Natural killer cell treated with Interleukin-12 subunit alpha and Interleukin-12 subunit beta and Interleukin-15 and Interleukin-18, amount 100 ng/mL, for 72 hours (primary cell): ENCODE results near the gene FAM156B. TPM values are rescaled to one million over a fixed set of nuclear protein-coding genes. Genes with fewer than 3 reads are reported as not detected.
"Not testable (repeated sequence)": the region's sequence is repeated elsewhere in the genome, so short reads cannot be mapped to it uniquely, and the experiment has no call there.

Experiments
- ATAC-seq, 2 donors: fragments of 150-1000 bp; cut with Tn5 transposase in 1 of 2; sonication (Bioruptor Pico), chemical (Tn5 transposase) in 1 of 2; 2 replicates each; pipeline ENCODE4 v1.10.0; 2021
- DNase-seq: peaks from one replicate; pipeline ENCODE4 v3.0.0; 2022; ENCODE audit warnings: low spot score
- H3K27ac Mint-ChIP-seq, 2 donors: 1 replicate in 1 of 2; 2 replicates in 1 of 2; pipeline ENCODE4 v1.8.0; 2022; ENCODE audit warnings: mixed read lengths in 2 of 2, mild to moderate bottlenecking in 1 of 2, moderate library complexity in 1 of 2
- H3K27me3 Mint-ChIP-seq, 2 donors: 1 replicate in 1 of 2; 2 replicates in 1 of 2; pipeline ENCODE4 v1.8.0; 2022; ENCODE audit warnings: mixed read lengths in 2 of 2
- H3K36me3 Mint-ChIP-seq: one replicate; pipeline ENCODE4 v1.8.0; 2022; ENCODE audit warnings: mixed read lengths
- H3K4me1 Mint-ChIP-seq, 2 donors: 1 replicate in 1 of 2; 2 replicates in 1 of 2; pipeline ENCODE4 v1.8.0; 2022; ENCODE audit warnings: low read depth in 2 of 2, mixed read lengths in 2 of 2, mild to moderate bottlenecking in 1 of 2
- H3K4me3 Mint-ChIP-seq: one replicate; pipeline ENCODE4 v1.8.0; 2022; ENCODE audit warnings: mixed read lengths
- H3K9me3 Mint-ChIP-seq: 2 replicates; pipeline ENCODE4 v1.8.0; 2022; ENCODE audit warnings: mixed read lengths
- total RNA-seq, 2 donors: library from RNA; stranded (reverse); gene quantifications; one replicate each; pipeline ENCODE4 v1.2.3, GENCODE V29; 2022

Gene FAM156B, protein sequence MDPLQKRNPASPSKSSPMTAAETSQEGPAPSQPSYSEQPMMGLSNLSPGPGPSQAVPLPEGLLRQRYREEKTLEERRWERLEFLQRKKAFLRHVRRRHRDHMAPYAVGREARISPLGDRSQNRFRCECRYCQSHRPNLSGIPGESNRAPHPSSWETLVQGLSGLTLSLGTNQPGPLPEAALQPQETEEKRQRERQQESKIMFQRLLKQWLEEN
- 10 to 100 TPM in 1 of 2 donors, 1 to 10 TPM in 1; 4.7 to 36.1 TPM for total RNA-seq

DNA sequence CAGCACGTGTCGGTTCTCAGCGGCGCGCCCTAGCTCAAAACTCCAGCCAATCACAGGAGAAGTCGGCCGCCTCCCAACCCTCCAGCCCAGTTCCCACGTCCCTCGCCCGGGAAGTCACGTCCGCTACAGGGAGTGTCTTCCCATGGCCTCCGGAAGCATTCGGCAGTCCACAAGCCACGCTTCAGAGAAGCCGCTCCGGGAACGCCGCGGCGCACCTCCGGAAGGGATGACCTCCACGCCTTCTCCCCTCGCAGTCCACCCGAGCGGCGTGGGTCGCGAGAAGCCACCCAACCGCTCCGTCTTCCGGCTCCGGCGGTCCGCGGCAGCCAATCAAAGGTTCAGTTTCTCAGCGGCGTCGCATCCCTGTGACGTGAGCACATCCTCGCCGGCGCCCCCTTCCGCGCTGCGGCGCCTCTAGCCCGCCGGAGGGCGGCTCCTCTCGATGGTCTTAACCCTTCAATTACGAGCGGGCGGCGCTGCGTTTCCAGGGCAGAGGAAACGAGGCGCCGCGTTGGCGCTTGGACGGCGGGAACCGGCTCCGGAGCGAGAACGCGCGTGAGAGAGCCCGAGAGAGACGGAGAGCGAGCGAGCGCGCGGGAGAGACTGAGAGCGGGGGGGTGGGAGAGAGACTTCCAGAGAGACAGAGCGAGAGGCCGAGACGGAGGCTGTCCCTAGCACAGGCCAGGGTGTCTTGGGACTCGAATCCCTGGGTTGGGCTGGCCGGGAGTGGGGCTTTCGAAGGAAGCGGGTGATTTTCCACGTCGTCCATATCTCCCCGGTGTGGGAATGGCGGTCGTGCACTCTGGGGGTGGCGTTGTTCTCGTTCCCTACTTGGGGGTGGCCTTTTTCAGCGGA is at the start of gene FAM156B:
Gene FAM156B, plus strand, starts transcription at position 476 of the 855 bp plus-strand sequence. CDS start 9,896 bp downstream, outside the sequence.
- not testable (repeated sequence) for DNase-seq, H3K36me3 Mint-ChIP-seq, H3K27ac Mint-ChIP-seq, H3K9me3 Mint-ChIP-seq, H3K27me3 Mint-ChIP-seq, H3K4me1 Mint-ChIP-seq, H3K4me3 Mint-ChIP-seq
- ATAC-seq: peak; percentile 93 to 95

DNA sequence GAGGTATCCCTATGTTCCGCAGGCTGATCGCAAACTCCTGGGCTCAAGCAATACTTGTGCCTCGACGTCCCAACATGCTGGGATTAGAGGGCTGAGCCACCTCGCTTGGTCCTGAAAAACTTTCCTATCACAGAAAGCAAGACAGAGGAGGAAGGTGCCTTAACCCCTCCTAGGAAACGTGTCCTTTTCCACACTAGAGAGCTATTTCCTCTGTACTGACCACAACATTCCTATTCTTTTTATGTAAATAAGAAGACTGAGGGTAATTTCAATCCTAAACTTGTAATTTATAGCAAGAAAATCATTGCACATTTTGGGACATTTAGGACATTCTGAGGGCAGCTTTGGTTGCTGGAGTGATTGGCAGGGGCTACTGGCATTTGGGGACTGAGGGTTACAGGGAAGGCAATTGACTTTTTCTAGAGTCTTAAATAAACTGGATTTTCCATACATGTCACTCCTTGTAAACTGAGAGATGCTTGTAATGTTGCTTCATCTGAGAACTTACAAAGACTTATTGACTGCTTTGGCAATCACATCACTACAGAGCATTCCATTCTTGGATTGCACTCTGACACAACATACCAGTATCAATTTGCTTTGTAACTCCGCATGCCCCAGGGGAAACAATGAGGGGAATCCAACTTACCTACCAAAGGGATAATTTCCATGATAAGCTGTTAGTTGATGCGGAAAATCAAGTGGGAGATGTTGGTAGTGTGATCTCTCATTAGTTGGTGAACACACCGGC is 44.8 kb upstream of the FAM156B start:
- Mint-ChIP-seq H3K4me3 (no peak overlapping the region), H3K27me3 (peaks cover 21 to 26% of the 10 kb centered on the region in 2 donors), H3K9me3 (no peaks in the 10 kb centered on the region), H3K36me3 (no peaks in the 10 kb centered on the region), H3K4me1 (no peaks in the 10 kb centered on the region), H3K27ac (no peak overlapping the region)
- ATAC-seq: no peak
- no peak for DNase-seq

DNA sequence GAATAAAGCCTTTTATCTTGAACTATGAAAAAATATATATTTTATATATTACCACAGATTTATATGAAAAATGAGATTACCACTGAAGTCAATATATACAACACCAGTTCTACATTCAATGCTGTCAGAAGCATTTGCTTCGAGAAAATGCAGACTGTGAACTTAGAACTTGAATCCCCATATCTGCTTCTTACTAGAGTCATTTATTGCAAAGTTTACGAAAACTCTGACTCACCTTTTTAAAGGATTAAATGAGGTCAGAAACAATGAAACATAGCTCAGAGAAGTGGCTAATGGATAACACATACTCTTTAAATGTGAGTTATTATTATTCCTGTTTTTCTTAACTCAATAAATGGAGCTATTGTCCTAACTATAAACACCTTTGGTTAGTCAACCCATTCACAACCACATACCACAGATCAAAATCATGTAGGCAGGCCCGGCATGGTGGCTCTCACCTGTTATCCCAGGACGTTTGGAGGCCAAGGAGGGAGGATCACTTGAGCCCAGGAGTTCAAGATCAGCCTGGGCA is 40.1 kb upstream of the FAM156B start:
- not testable (repeated sequence) for H3K9me3 Mint-ChIP-seq, ATAC-seq, H3K27ac Mint-ChIP-seq, H3K4me1 Mint-ChIP-seq, H3K36me3 Mint-ChIP-seq, H3K4me3 Mint-ChIP-seq, DNase-seq
- peaks cover 13 to 20% of the 10 kb centered on the region in 2 donors for H3K27me3 Mint-ChIP-seq

DNA sequence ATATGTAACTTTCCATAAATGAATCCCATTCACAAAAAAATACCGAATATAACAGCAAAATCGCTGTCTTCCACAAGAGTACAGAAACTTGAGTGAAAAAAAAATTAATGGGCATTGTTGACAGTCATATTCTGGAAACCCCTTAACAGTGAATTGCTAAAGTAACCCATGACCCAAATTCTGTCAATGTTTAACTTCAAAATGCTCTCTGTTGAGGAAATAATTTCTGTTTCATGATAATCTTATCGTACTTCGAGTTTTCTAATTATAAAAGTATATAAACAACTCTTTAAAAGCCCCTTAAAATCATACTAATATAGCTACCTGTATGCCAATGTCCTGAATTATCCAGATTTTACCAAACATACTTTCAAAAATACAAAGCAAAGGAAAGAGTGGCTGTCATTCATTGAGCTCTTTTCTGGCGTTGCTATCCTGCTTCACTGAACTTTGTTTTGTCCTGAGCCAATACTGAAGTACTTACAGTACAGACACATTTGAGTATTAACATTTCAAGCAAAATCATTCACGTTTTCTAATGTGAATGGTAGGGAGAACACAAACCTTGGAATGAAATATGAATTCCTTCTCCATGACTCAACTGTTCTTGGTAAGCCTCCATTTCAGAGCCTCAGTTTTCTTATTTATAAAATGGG is 31.7 kb upstream of the FAM156B start:
- no peak overlapping the region for H3K4me3 Mint-ChIP-seq
- H3K4me1 Mint-ChIP-seq: no peaks in the 10 kb centered on the region
- H3K36me3 Mint-ChIP-seq: no peaks in the 10 kb centered on the region
- no peak overlapping the region for H3K27ac Mint-ChIP-seq
- H3K27me3 Mint-ChIP-seq: peaks cover 0 to 29% of the 10 kb centered on the region in 2 donors
- no peak for ATAC-seq
- no peak for DNase-seq
- H3K9me3 Mint-ChIP-seq: no peaks in the 10 kb centered on the region

DNA sequence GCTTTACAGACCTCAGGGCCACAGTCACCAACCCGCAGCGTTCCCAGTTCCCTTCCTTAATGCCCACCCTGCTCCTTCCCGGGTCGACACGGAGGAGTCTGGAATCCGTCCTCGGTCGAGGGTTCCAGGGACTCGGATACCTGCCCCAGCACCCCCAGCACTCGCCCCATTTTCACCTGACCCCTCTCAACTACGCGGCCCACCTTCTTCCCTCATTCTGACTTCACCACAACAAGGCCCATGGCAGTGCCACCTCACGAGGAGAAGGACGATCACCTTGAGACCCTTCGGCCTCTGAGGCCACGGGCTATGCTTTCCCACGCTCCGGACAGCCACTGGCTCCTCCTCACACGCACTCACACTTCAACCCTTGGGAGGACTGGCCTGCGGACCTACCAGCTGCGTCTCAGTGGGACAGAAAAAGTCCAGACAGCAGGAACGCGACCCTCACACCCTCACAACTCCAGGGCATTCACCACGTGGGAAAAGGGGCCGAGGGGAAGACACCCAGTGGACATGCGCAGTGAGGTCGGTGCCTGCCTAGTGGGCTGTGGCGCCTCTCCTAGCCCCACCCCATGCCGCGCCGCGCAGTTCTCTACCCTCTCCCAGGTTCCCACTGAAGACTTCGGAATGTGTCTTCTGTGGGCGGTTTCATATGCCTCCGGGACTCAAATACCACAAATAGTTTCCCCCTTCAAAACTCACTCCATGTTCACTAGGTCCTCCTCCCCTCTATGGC is 29.4 kb upstream of the FAM156B start, which contains the start of gene XAGE3:
Gene XAGE3, minus strand, starts transcription at position 474 of the 739 bp plus-strand sequence. CDS start 950 bp downstream, outside the sequence.
- H3K27ac Mint-ChIP-seq: no peak within 1 kb of the TSS
- H3K4me1 Mint-ChIP-seq: no peaks in the 10 kb centered on the region
- no peak for DNase-seq
- H3K4me3 Mint-ChIP-seq: no peak within 1 kb of the TSS
- peaks cover 0 to 43% of the 10 kb centered on the region in 2 donors for H3K27me3 Mint-ChIP-seq
- H3K9me3 Mint-ChIP-seq: no peaks in the 10 kb centered on the region
- no peaks in the 10 kb centered on the region for H3K36me3 Mint-ChIP-seq
- ATAC-seq: no peak

DNA sequence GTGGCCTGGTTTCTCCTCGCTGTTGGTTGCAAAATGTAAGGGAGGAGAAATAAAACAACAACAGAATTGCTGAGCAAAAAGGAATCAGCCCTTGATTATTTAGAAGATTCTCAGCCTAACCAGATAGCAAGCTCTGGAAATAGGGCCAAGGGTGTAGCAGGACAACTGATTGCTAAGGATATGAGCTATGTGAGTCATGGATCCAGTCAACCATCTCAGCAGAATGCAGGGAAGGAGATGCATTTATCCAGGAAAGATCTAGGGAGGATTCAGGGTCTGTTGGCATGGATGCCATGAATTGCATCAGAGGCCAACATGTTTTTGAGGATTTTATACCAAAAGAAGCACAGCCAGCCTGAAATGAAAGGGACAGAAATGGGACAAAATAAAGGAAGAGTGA is 27.1 kb upstream of the FAM156B start:
- no peaks in the 10 kb centered on the region for H3K36me3 Mint-ChIP-seq
- H3K4me3 Mint-ChIP-seq: no peak overlapping the region
- no peaks in the 10 kb centered on the region for H3K4me1 Mint-ChIP-seq
- peaks cover 0 to 38% of the 10 kb centered on the region in 2 donors for H3K27me3 Mint-ChIP-seq
- H3K9me3 Mint-ChIP-seq: no peaks in the 10 kb centered on the region
- no peak for ATAC-seq
- H3K27ac Mint-ChIP-seq: no peak overlapping the region
- DNase-seq: no peak

DNA sequence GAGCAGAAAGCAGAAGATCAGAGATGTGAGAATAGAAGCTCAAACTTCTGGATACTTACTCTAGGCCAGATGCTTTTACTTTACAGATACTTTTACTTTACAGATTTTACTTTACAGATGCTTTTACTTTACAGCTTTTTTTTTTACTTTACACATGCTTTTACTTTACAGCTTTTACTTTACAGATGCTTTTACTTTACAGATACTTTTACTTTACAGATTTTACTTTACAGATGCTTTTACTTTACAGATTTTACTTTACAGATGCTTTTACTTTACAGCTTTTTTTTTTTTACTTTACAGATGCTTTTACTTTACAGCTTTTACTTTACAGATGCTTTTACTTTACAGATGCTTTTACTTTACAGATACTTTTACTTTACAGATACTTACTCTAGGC is 23.3 kb upstream of the FAM156B start:
- not testable (repeated sequence) for ATAC-seq, H3K27ac Mint-ChIP-seq, H3K9me3 Mint-ChIP-seq, H3K4me1 Mint-ChIP-seq, H3K4me3 Mint-ChIP-seq, DNase-seq, H3K36me3 Mint-ChIP-seq
- peaks cover 0 to 44% of the 10 kb centered on the region in 2 donors for H3K27me3 Mint-ChIP-seq

DNA sequence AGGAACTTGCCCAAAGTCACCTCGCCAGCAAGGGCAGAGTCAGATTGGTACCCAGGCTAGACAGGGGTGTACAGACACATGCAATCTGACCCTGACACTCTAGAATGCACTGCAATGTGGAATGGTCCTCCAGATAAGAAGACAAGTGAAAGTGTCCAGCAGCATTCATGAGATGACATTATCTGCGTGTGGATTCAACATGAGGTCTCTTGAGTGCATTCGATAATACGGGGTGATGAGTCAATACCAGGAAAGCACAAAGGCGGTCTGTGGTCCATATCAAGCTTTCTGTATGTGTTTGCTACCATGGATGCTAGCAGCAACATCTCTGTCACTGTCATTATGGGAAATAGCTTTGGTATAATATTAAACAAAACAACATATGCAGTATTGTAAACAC is 22.5 kb upstream of the FAM156B start:
- ATAC-seq: no peak
- DNase-seq: no peak
- H3K4me3 Mint-ChIP-seq: no peak overlapping the region
- no peaks in the 10 kb centered on the region for H3K4me1 Mint-ChIP-seq
- H3K27me3 Mint-ChIP-seq: peaks cover 0 to 42% of the 10 kb centered on the region in 2 donors
- no peak overlapping the region for H3K27ac Mint-ChIP-seq
- no peaks in the 10 kb centered on the region for H3K36me3 Mint-ChIP-seq
- H3K9me3 Mint-ChIP-seq: no peaks in the 10 kb centered on the region

DNA sequence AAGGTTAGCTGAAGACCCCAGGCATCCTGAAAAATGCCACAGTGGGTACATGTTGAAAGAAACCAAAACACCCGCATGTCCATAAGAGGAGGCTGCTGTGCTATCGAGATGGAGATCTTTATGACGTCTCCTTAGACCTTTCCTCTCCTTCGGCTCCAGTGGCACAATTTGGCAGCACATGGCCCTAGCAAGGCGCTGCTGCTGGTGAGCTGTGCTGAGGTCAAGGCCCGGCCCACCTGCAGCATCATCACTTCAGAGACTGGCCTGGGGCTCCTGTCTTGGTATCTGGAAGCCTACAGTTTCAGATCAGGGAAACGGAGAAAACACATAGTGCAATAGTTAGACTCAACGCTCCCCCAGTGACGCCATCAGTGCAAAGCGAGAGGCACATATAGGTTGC is 21.7 kb upstream of the FAM156B start:
- not testable (repeated sequence) for H3K4me1 Mint-ChIP-seq, ATAC-seq, H3K36me3 Mint-ChIP-seq, H3K27ac Mint-ChIP-seq, DNase-seq, H3K4me3 Mint-ChIP-seq, H3K9me3 Mint-ChIP-seq
- peaks cover 0 to 39% of the 10 kb centered on the region in 2 donors for H3K27me3 Mint-ChIP-seq

DNA sequence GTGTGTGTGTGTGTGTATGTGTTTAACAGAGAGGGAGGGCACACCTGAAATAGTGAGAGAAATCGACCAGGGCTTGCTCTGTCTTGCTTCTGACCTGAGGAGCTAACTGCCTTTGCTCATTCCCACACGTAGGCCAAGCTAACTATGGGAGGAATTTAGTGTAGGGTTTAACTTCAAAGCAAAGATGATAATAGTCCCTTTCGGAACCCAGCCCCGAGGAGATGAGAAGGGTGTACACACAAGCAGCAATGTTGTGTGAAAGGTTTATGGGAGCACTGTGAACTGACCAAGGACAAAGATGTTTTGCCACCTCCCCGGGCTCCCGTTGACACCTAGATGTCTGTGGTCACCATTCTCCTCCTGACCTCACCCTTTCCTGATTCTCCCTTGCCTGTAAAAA is 20.7 kb upstream of the FAM156B start:
- not testable (repeated sequence) for H3K36me3 Mint-ChIP-seq, H3K9me3 Mint-ChIP-seq, DNase-seq, H3K4me1 Mint-ChIP-seq, ATAC-seq, H3K4me3 Mint-ChIP-seq, H3K27ac Mint-ChIP-seq
- H3K27me3 Mint-ChIP-seq: peaks cover 0 to 36% of the 10 kb centered on the region in 2 donors

DNA sequence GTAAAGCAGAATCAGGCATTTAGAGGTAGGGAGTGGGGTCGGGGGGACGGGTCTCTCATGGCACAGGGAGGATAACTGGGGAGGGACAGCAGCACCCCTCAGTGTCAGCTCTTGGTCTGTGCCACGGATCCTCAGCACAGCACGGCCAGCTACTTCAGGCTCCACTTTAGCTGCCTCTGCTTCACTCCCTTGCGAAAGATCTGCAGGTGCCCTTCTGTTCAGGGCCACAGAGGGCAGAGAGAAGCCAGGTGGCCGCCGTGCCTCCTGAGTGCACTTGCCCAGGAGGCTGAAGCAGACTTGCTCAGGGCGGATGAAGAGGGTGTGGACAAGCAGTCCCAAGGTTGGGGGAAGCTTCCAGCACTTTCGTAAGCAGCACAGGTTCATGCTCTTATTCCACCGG is 9.7 kb upstream of the FAM156B start:
- H3K4me3 Mint-ChIP-seq, H3K27me3 Mint-ChIP-seq, H3K27ac Mint-ChIP-seq, ATAC-seq, H3K9me3 Mint-ChIP-seq, H3K36me3 Mint-ChIP-seq, H3K4me1 Mint-ChIP-seq, DNase-seq: not testable (repeated sequence)

DNA sequence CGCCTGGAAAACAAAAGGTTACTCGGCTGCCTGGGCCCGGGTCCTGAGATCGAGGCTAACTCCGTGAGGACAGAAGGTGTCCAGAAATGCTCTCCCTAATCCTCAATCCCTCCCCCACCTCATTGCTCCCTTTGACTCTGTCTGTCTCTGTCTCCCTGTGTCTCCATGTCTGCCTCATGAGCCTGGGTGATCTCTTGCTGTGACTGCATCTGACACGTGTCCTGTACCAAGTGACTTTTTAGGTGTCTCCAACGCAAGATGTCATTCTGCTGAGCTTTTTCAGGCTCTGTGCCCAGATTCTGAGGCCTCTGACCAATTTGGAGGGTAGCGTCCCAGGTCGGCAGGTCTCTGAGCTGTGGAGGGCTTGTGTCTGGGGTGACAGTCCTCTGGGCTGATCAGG is 9.0 kb upstream of the FAM156B start:
- H3K36me3 Mint-ChIP-seq, DNase-seq, H3K27ac Mint-ChIP-seq, H3K4me3 Mint-ChIP-seq, H3K4me1 Mint-ChIP-seq, H3K27me3 Mint-ChIP-seq, ATAC-seq, H3K9me3 Mint-ChIP-seq: not testable (repeated sequence)

DNA sequence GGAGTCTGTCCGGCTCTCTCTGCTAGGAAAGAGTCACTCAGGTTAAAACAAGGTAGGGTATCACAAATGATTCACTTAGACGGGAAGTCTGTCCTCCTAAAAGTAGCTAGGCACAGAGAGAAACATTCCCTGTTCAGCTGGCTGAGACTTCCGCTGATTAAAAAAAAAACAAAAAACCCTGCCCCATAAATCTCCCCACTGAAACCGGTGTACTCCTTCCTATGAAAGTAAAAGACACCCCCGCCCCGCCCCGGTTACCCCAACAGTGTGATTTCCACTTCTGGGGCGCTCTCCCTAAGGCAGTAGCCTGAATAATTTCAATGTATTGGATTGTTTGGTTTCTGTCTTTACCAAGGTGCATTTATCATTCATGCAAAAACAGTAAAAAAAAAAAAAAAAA is 692 bp upstream of the FAM156B start:
- H3K27me3 Mint-ChIP-seq, H3K9me3 Mint-ChIP-seq, H3K36me3 Mint-ChIP-seq, H3K4me1 Mint-ChIP-seq, H3K4me3 Mint-ChIP-seq, DNase-seq, H3K27ac Mint-ChIP-seq: not testable (repeated sequence)
- ATAC-seq: peak; percentile 2 to 11
